Measurements from ENCODE around the gene NBEAL2. TPM values are rescaled to one million over a fixed set of nuclear protein-coding genes. Genes with fewer than 3 reads are reported as not detected.

The NBEAL2 gene
- 23.2 TPM for polyA plus RNA-seq (2013, experiment 1 of 2)
- polyA plus RNA-seq (2013, experiment 2 of 2), result 24.5 TPM

GRCh38 chr3:46978985-46979944, at the start of gene NBEAL2:
NBEAL2 (plus strand) TSS chr3:46979666; CDS start chr3:46979862, 196 bp downstream.
- H3K27me3 ChIP-seq (ENCODE audit: insufficient read depth, low read length), result peaks cover 11% of the 10 kb centered on the region; the same call in 1 of the 2 replicates
- WGBS, result 2% methylated on average over 73 of the region's 73 CpGs
- H3K9me3 ChIP-seq (ENCODE audit: insufficient read depth, low read depth, low read length), result no peaks in the 10 kb centered on the region
- H3K27ac ChIP-seq (ENCODE audit: low read depth, low read length), result peak within 1 kb of the TSS; percentile 84
- H3K9ac ChIP-seq (ENCODE audit: low read depth, low read length), result peak within 1 kb of the TSS; percentile 87
- 0 out of 2 replicates have a peak, but pooled peaks cover 4% of the 10 kb centered on the region for H3K36me3 ChIP-seq (ENCODE audit: insufficient read depth, low read length)
- H3K4me1 ChIP-seq (ENCODE audit: insufficient read depth, low read length), result peaks cover 12% of the 10 kb centered on the region
- H3K4me3 ChIP-seq (ENCODE audit: low read length), result peak within 1 kb of the TSS; percentile 86

GRCh38 chr3:46930166-46930944, 49.1 kb upstream of the NBEAL2 start:
- 83% methylated on average over 9 of the region's 9 CpGs for WGBS
- peaks cover 37% of the 10 kb centered on the region for H3K36me3 ChIP-seq (ENCODE audit: insufficient read depth, low read length)
- H3K4me1 ChIP-seq (ENCODE audit: insufficient read depth, low read length), result peaks cover 29% of the 10 kb centered on the region
- H3K27ac ChIP-seq (ENCODE audit: low read depth, low read length), result no peak overlapping the region
- H3K4me3 ChIP-seq (ENCODE audit: low read length), result no peak overlapping the region
- no peaks in the 10 kb centered on the region for H3K27me3 ChIP-seq (ENCODE audit: insufficient read depth, low read length)
- no peak overlapping the region for H3K9ac ChIP-seq (ENCODE audit: low read depth, low read length)
- no peaks in the 10 kb centered on the region for H3K9me3 ChIP-seq (ENCODE audit: insufficient read depth, low read depth, low read length)

GRCh38 chr3:46930945-46931403, 48.5 kb upstream of the NBEAL2 start:
- no peaks in the 10 kb centered on the region for H3K9me3 ChIP-seq (ENCODE audit: insufficient read depth, low read depth, low read length)
- 91% methylated on average over 3 of the region's 3 CpGs for WGBS
- H3K27me3 ChIP-seq (ENCODE audit: insufficient read depth, low read length), result no peaks in the 10 kb centered on the region
- H3K9ac ChIP-seq (ENCODE audit: low read depth, low read length), result no peak overlapping the region
- peaks cover 32% of the 10 kb centered on the region for H3K36me3 ChIP-seq (ENCODE audit: insufficient read depth, low read length)
- peaks cover 33% of the 10 kb centered on the region for H3K4me1 ChIP-seq (ENCODE audit: insufficient read depth, low read length)
- no peak overlapping the region for H3K4me3 ChIP-seq (ENCODE audit: low read length)
- H3K27ac ChIP-seq (ENCODE audit: low read depth, low read length), result no peak overlapping the region

GRCh38 chr3:46931631-46932331, 47.7 kb upstream of the NBEAL2 start:
- H3K27ac ChIP-seq (ENCODE audit: low read depth, low read length), result no peak overlapping the region

GRCh38 chr3:46932455-46933225, 46.8 kb upstream of the NBEAL2 start:
- Histone ChIP-seq H3K27me3 (ENCODE audit: insufficient read depth, low read length) (no peaks in the 10 kb centered on the region), H3K27ac (ENCODE audit: low read depth, low read length) (no peak overlapping the region), H3K36me3 (ENCODE audit: insufficient read depth, low read length) (peaks cover 33% of the 10 kb centered on the region), H3K4me1 (ENCODE audit: insufficient read depth, low read length) (peaks cover 38% of the 10 kb centered on the region), H3K9me3 (ENCODE audit: insufficient read depth, low read depth, low read length) (no peaks in the 10 kb centered on the region), H3K4me3 (ENCODE audit: low read length) (no peak overlapping the region), H3K9ac (ENCODE audit: low read depth, low read length) (no peak overlapping the region)
- 95% methylated on average over 7 of the region's 7 CpGs for WGBS

More at GRCh38 chr3:46931631-46932331, 47.7 kb upstream of the NBEAL2 start:
- H3K4me3 ChIP-seq (ENCODE audit: low read length), result no peak overlapping the region
- H3K27me3 ChIP-seq (ENCODE audit: insufficient read depth, low read length), result no peaks in the 10 kb centered on the region
- H3K9me3 ChIP-seq (ENCODE audit: insufficient read depth, low read depth, low read length), result no peaks in the 10 kb centered on the region
- H3K9ac ChIP-seq (ENCODE audit: low read depth, low read length), result no peak overlapping the region
- H3K36me3 ChIP-seq (ENCODE audit: insufficient read depth, low read length), result peaks cover 31% of the 10 kb centered on the region
- WGBS, result 91% methylated on average over 6 of the region's 6 CpGs
- H3K4me1 ChIP-seq (ENCODE audit: insufficient read depth, low read length), result peaks cover 38% of the 10 kb centered on the region

GRCh38 chr3:46933261-46933660, 46.2 kb upstream of the NBEAL2 start:
- Histone ChIP-seq H3K9ac (ENCODE audit: low read depth, low read length) (no peak overlapping the region), H3K27ac (ENCODE audit: low read depth, low read length) (no peak overlapping the region), H3K4me1 (ENCODE audit: insufficient read depth, low read length) (peaks cover 38% of the 10 kb centered on the region), H3K9me3 (ENCODE audit: insufficient read depth, low read depth, low read length) (no peaks in the 10 kb centered on the region), H3K4me3 (ENCODE audit: low read length) (no peak overlapping the region), H3K36me3 (ENCODE audit: insufficient read depth, low read length) (peaks cover 35% of the 10 kb centered on the region), H3K27me3 (ENCODE audit: insufficient read depth, low read length) (no peaks in the 10 kb centered on the region)
- 78% methylated on average over 6 of the region's 6 CpGs for WGBS

GRCh38 chr3:46934072-46934471, 45.4 kb upstream of the NBEAL2 start:
- H3K36me3 ChIP-seq (ENCODE audit: insufficient read depth, low read length), result peaks cover 35% of the 10 kb centered on the region
- no peaks in the 10 kb centered on the region for H3K27me3 ChIP-seq (ENCODE audit: insufficient read depth, low read length)
- WGBS, result 77% methylated on average over 2 of the region's 2 CpGs
- H3K9ac ChIP-seq (ENCODE audit: low read depth, low read length), result no peak overlapping the region
- no peak overlapping the region for H3K27ac ChIP-seq (ENCODE audit: low read depth, low read length)
- H3K4me3 ChIP-seq (ENCODE audit: low read length), result no peak overlapping the region
- H3K9me3 ChIP-seq (ENCODE audit: insufficient read depth, low read depth, low read length), result no peaks in the 10 kb centered on the region
- H3K4me1 ChIP-seq (ENCODE audit: insufficient read depth, low read length), result peaks cover 38% of the 10 kb centered on the region

- Histone ChIP-seq H3K9me3 (ENCODE audit: insufficient read depth, low read depth, low read length) (no peaks in the 10 kb centered on the region), H3K27ac (ENCODE audit: low read depth, low read length) (peak overlapping the region; percentile 55), H3K9ac (ENCODE audit: low read depth, low read length) (no peak overlapping the region), H3K27me3 (ENCODE audit: insufficient read depth, low read length) (no peaks in the 10 kb centered on the region), H3K36me3 (ENCODE audit: insufficient read depth, low read length) (peaks cover 37% of the 10 kb centered on the region), H3K4me3 (ENCODE audit: low read length) (no peak overlapping the region), H3K4me1 (ENCODE audit: insufficient read depth, low read length) (peaks cover 38% of the 10 kb centered on the region)
- WGBS, result 94% methylated on average over 8 of the region's 8 CpGs
Measured at GRCh38 chr3:46934498-46935167, 44.8 kb upstream of the NBEAL2 start.

GRCh38 chr3:46935168-46935858, 44.2 kb upstream of the NBEAL2 start:
- H3K27ac ChIP-seq (ENCODE audit: low read depth, low read length), result peak overlapping the region; percentile 73
- no peaks in the 10 kb centered on the region for H3K9me3 ChIP-seq (ENCODE audit: insufficient read depth, low read depth, low read length)
- peaks cover 38% of the 10 kb centered on the region for H3K4me1 ChIP-seq (ENCODE audit: insufficient read depth, low read length)
- no peaks in the 10 kb centered on the region for H3K27me3 ChIP-seq (ENCODE audit: insufficient read depth, low read length)
- H3K9ac ChIP-seq (ENCODE audit: low read depth, low read length), result 0 out of 2 replicates have a peak overlapping the region, but pooled peaks have one; percentile 35
- H3K4me3 ChIP-seq (ENCODE audit: low read length), result no peak overlapping the region
- H3K36me3 ChIP-seq (ENCODE audit: insufficient read depth, low read length), result peaks cover 42% of the 10 kb centered on the region
- WGBS, result 71% methylated on average over 6 of the region's 7 CpGs

All from HUES64 (cell line).